Amygdala (tissue), 56 donors: ENCODE results near the gene SGCD.
A peak's percentile ranks its signal among the peaks of the same experiment; 100 is the strongest.
"Not testable (repeated sequence)": the region's sequence is repeated elsewhere in the genome, so short reads cannot be mapped to it uniquely, and the experiment has no call there.

Experiments
- DNase-seq, 56 donors: peaks; one replicate each; lab custom pipeline; 2025; lab: John Stamatoyannopoulos, UW

Gene SGCD

DNA sequence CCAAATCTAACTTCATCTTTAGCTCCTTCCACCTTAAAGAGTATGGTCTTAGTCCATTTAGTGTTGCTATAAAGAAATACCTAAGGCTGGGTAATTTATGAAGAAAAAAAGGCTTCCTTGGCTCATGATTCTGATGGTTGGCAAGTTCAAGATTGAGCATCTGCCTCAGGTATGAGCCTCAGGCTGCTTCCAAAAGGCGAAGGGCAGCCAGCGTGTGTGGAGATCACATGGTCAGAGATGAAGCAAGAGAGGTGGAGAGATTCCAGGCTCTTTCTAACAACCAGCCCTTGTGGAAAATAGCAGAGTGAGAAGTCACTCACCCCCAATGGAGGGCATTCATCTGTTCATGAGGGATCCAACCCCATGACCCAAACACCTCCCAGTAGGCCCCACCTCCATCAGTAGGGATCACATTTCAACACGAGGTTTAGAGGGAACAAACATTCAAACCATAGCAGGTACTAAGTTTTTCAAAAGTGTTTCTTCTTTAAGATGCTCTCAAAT, 225.9 kb downstream of the SGCD start:
- DNase-seq: no peak

DNA sequence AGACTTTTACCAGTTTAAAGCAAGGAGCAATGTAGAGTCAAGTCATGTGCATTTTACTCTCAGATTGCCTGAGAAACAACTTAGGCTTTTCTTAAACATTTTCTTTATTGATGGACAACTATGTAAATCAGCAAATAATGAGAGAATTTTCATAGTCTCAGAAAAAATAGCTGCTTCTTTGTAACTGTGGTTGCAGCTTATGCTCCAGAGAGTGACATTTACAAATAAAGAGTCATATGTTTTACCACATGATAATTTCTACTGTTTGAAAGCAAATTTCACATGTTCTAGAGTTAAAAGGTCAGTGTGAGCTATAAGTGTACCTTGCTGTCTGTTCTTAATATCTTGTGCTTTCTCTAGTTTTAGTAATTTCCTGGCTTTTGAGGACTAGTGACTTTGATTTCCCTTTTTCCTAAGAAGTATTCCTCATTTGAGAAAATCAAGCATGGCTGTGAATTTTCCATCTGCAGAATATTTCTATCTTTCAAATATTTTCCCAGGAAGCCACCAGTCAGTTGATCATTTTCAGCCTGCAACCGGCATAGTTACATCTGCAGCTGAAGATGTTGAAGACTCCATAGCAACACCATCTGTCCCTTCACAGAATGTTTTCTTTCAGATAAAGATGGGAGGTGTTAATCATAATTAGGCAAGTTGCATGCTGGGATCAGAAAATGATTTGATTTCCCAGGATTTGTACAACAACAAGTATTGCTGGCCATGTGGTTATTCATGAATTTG, 229.9 kb downstream of the SGCD start:
- peak in 5 of 56 donors; percentile 0 to 12 (median 1) for DNase-seq

DNA sequence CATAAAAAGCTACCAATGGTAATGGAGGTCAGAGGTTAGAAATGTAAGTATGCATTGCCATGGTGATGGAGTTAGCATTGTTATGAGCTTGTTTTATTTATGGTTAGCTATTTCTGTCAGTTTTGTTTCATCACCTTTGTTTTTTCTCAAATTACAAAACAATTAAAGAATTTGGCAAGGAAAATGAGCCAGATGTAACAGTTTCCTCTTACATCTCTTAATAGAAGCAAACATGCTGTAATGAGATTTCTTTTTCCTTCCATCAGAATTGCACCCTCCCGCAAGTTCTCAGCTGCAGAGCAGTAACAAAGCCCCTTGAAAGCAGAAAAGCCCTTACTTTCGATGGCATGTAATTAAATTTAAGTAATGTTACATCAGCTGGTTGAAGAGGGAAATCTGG, 233.0 kb downstream of the SGCD start:
- no peak for DNase-seq

DNA sequence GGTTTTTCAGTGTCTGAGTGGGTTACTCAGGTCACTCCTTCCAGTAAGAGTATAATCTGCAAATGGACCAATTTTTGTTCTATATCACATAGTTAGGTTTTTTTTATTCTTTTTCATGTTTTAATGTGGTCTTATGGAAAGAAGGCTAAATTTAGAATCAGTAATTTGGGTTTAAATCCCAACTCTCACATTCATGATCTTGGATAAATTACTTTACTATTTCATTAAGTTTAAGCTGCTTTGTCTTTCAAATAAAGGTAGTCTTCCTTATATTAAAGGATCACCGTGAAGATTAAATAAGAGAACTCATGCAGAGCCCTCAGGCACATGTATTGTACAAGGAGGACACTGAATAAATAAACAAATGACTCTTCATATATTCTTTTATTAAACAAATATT, 234.7 kb downstream of the SGCD start:
- DNase-seq: no peak

DNA sequence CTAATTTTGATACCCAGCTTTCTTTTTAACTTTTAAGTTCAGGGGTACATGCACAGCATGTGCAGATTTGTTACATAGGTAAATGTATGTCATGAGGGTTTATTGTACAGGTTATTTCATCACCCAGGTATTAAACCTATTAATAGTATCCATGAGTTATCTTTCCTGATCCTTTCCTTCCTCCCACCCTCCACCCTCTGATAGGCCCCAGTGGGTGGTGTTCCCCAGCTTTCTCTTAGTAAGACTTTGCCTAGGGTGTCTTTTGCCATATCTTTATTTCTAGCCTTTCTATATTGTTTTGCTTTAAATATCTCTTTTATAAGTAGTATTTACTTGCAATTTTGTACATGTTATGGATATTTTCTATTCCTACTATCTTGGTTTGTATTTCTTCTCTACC, 243.7 kb downstream of the SGCD start:
- no peak for DNase-seq

DNA sequence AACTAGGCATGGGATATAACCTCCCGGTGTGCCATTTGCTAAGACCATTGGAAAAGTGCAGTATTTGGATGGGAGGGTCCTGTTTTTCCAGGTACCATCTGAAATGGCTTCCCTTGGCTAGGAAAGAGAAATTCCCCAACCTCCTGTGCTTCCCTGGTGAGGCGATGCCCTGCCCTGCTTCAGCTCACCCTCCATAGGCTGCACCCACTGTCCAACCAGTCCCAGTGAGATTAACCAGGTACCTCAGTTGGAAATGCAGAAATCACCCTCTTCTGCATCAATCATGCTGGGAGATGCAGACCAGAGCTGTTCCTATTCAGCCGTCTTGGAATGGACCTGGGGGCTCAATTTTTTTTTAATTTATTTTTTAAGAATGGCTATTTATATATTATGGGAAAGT, 254.8 kb downstream of the SGCD start:
- no peak for DNase-seq

DNA sequence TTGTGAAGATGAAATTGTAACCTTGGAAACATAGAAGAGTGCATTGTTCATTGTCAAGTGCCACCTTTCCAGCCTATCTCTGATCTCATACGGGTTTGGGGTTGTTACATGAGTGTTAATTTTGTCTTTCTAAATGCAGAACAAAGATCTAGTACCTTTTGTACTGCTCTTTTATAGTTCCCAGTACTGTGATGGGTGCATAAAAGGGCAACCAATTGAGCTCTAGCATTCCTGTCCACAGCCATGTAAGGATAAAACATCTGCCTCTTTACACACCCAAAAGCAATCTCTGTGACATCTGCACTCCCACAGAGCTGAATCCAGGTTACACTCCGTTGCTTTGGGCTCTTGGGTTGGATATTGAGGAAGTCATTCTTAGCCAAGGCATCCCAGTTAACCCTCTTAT, 255.2 kb downstream of the SGCD start:
- no peak for DNase-seq

DNA sequence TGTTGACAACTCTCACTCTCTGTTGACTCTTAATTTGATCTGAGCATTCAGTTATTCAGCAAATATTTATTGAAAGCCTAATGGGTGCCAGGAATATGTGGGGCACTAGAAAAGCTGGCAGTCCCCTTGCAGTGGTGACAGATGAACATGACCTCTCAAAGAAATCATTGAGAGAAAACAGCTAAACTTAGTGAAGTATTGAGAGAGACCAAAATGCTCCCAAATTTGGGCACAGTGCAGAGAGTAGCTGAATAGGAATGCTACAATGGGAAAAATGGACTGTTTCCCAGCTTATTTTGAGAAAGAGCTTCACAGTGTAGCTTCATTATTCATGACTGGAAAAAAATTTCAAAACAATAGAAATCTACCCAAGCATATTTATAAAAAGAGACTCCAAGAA, 257.9 kb downstream of the SGCD start:
- DNase-seq: peak in 2 of 56 donors; percentile 5 to 12

DNA sequence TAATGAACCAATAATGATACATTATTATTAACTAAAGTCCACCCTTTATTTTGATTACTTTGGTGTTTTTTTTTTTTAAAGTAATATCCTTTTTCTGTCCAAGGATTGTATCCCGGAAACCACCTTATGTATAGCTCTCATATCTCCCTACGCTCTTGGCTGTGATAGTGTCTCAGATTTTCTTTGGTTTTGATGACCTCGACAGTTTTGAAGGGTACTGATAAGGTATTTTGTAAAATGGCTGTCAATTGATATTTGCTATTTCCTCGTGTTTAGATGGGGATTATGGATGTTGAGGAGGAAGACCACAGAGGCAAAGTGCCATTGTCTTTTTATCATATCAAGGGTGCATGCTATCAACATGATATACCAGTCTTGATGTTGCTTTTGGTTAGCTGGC, 259.0 kb downstream of the SGCD start:
- no peak for DNase-seq

DNA sequence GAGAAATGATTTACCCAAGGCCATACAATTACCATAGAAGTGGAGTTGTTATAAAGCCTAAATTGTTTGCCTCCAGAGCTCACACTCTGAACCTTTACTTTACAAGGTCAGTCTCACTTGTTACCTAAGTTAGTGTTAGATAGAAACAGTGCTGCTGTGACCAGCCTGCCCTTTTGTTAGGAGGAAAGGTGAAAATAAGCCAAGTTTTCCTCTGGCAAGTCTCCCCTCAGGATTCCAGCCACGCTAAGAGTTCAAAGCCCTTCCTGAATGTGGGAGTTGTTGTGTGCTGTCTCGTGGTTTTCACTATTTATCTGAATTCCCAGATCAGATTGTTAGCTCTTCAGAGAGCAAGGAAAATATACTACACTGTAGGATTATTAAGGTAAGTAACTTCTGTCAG, 260.0 kb downstream of the SGCD start:
- DNase-seq: no peak

DNA sequence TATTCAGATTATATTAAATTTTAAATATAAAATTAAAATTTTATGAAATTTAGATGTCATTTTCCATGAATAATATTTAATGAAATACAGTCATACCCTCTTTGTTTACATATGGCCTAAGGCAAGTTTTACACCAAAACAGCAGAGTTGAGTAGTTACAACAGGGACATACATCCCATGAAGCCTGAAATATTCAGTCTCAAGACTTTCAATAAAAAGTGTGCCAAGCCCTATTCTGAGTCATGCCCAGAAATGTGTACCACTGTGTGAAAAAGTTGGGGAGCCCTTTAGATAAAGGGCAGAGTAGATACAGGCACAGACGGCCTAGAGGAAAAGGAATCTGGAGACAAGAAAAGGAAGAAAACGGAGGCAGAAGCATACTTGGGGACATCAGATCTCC, 261.3 kb downstream of the SGCD start:
- no peak for DNase-seq

DNA sequence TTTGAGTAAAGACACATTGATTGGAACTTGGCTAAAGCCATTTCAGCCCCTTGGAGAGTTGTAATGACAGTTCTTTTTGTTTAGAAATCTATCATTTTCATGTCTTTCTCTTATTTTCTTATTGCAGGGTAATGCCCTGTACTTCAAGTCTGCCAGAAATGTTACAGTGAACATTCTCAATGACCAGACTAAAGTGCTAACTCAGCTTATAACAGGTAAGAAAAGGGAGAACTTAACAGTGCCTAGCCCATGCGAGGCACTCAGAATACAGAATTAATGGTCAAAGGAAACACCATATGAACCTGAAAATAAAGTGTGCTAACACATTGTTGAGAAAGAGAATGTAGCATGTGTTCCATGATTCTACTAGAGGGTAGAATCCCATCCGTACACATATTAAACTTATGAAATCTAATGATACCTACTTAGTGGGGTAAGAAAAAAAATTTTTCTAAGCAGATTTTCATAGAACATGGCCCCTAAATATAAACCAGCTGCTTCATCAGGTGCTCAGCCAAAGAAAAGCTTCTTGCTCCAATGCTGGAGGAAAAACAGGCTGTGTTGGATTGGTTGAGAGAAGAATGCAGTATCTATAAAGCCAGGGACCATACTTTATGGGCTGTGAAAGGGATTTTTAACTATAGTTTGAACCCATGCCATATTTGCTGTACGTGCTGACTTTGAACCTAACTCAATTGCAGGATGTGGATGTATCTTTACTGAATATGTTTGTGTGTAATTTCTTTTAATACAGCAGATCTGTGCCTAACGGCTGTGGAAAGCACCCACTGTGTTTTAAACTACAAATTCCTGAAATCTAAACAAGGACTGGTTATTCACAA, 262.4 kb downstream of the SGCD start:
- no peak for DNase-seq

DNA sequence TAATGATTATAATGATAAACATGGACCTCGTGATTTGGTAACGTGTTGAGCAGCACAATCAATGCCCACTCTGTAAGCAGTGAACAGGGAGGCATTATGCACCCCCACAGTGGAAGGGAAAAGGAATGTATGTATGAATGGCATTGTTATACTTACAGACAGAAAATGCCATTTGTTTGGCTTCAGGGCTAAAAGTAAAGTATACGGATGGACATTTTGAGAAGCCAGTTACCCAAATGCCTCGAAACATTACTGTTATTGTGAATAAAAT, 262.9 kb downstream of the SGCD start:
- DNase-seq: peak in 31 of 56 donors; percentile 1 to 71 (median 31)

DNA sequence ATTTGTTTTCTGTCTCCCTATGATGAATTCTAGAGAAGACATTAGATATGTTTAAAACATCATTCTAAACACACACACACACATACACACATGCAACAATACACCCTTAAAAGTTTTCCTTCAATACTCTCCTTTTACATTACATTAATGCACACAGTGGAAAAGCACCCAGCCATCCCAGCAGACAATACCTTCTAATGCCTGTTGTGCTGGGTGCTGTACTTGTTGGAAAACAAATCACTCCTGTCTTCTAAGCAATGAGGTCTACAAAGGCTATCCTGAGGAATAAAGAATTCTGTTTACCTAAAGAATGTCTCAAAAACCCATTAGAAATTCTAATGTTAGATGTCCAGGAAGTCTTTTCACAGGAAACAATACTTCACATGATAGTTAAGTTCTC, 264.0 kb downstream of the SGCD start:
- DNase-seq: peak in 1 of 56 donors; percentile 0

DNA sequence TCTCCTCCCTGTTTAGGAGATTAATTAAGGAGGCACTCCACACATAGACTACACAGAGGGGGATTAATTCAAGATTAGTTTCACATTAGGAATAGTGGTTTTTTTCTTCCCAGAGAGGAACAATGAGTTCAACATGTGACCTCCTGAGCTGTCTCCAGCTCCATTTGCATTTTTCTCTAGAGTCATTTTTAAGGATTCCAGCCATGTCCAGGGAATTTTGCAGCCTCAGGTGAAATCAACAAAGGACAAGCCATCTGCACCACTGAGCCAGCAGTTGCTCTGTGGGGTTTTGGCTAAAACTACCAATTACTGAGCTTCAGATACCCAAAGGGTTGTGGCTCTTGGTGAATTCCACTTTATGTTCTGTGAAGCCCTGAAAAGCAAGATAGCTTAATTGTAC, 264.7 kb downstream of the SGCD start:
- peak in 2 of 56 donors; percentile 17 to 35 for DNase-seq

DNA sequence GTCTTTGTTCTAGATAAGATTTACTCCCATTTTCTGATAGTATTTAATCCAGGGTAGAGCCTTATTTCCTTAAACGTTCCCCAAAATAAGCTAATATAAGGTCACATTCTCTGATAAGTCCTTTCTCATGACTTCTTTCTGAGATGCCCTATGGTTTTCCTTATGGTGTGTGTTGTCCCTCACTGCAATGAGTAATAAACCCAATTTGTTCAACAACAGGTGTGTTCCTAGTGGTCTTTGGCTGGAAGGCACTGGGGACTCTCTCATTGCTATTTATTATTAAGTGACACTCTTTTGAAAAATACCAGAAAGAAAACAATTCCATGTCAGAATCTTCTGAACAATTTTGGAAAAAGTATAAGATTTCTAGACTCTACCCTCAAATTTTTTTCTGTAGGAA, 266.6 kb downstream of the SGCD start:
- DNase-seq: no peak

DNA sequence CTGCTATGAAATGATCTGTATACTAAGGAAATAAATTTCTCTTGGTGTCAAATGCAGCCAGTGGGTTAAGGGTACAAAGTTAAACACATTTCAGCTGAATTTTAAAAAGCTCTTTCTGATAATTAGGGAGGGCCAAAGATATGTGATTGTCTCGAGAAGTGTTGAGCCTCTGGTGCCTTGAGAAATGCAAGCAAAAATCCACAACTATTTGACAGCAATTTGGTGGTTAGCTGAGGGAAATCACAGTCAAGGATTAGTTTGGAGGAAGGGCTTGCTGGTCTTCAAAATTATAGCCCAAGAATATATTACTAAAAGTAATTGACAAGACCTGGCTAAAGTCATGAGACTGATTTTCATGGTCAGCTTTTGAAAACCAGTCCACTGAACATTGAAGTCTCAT, 267.4 kb downstream of the SGCD start:
- DNase-seq: no peak

DNA sequence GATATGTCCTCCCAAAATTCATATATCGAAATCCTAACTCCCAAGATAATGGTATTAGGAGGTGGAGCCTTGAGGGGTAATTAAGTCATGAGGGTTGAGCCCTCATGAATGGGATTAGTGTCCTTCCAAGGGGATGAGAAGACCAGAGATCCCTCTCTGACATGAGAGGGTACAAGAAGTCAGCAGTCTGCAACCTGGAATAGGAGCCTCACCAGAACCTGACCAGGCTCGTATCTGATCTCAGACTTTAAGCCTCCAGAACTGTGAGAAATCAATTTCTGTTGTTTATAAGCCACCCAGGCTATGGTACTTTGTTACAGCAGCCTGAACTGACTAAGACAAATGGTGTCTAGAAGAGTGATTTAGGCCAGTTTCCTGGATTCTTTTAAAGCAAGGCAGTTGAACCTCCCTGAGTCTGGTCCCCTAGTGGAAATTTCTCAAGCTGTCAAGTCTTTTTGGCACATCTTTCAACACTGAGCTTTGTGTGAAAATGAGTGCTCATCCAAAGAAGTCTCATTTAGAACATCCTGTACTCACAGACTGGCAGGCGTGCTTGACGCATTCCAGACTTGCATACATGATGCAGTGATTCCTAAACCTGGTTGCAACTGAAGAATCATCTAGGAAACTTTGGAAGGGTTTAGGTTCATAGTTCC, 268.3 kb downstream of the SGCD start:
- peak in 8 of 56 donors; percentile 7 to 22 (median 14) for DNase-seq

DNA sequence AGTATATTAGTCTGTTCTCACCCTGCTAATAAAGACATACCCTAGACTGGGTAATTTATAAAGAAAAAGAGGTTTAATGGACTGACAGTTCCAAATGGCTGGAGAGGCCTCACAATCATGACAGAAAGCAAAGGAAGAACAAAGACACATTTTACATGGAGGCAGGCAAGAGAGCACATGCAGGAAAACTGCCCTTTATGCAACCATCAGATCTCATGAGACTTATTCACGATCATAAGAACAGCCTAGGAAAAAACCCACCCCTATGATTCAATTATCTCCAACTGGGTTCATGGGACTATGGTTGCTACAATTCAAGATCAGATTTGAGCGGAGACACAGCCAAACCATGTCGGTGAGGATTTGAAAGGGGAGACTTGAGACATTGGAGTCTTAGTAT, 270.3 kb downstream of the SGCD start:
- no peak for DNase-seq

DNA sequence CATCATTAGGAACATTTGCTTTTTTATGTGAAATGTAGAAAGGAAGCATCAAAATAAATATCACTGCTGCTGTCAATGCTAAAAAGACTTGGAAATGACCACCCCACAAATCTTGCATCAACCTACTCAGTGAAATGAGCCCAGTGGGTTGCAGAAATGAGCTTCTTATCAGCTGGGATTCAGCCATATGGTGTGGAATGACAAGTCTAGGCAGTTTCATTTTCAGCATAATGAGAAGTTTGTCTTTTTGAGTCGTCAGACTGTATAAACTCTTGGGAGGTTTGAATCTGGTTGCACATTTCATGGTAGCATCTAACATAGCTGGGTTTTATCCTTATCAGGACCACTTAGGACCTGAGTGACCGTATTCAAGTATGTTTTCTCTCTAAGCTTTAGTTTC, 272.0 kb downstream of the SGCD start:
- DNase-seq: peak in 4 of 56 donors; percentile 6 to 21 (median 13)

DNA sequence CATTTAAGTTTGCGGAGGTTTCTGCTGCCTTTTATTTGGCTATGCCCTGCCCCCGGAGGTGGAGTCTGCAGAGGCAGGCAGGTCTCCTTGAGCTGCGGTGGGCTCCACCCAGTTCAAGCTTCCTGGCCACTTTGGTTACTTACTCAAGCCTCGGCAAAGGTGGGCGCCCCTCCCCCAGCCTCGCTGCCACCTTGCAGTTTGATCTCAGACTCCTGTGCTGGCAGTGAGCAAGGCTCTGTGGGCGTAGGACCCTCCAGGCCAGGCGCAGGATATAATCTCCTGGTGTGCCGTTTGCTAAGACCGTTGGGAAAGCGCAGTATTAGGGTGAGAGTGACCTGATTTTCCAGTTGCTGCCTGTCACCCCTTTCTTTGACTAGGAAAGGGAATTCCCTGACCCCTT, 283.6 kb downstream of the SGCD start:
- not testable (repeated sequence) for DNase-seq
